NCI-H187 treated with DMSO at 0.1 percent for 48 hours (cell line): Measurements from ENCODE around the gene MPPED1.

Experiments used
- DNase-seq: peaks from one replicate; lab custom pipeline; 2025; lab: John Stamatoyannopoulos, UW

Gene MPPED1

DNA sequence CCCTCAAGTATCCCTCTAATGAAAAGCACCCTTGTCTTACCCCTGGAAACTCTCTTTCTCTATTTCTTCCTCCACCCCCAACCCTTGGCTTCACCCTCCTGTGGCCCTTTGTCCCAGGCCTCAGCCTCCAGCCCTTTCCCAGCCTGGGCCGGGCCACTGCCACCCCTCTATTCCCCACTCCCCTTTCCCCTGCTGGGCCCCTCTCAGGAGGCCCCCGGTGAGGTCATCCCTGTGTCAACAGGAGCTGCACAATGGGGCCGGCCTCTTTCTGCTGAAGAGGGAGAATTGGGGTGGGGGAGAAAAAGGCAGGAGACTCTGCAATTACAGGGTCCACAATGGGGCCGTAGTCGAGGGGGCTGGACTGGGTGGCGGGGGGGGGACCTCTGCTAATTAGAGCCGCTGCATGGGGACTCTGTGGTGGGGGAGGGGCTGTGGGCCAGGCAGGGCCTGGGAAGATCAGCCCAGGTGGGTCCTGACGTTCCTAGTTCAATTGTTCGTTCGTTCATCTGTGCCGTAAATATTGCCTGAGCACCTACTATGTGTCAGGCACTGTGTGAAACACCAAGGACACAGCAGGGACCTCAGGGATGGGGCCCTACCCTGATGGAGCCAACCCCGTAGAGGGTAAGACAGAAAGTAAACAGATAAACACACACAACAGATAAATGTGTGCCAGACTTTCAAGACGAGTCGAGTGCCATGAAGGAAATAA is 18.5 kb upstream of the MPPED1 start:
- DNase-seq = no peak

DNA sequence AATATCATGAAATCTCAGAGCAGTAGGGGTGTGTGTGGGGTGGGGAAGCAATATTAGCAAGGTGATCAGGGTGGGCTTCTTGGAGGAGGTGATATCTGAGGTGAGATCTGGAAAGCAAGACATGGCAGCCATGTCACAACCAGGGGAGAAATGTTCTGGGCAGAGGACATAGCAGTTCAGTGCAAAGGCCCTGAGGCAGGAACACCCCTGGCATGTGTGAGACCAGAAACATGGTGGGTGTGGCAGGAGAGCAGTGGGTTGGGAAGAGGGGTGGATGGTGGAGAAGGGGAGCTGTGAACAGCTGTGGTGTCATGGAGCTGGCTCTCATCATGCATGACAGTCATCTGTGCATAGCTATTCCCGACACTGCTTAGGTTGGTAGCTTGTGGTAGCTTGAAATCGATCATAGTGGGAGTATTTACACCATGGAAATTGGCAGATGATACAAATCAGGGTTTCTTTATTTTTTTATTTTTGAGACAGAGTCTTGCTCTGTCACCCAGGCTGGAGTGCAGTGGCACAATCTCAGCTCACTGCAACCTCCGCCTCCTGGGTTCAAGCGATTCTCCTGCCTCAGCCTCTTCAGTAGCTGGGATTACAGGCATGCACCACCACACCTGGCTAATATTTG is 17.9 kb upstream of the MPPED1 start:
- no peak for DNase-seq

DNA sequence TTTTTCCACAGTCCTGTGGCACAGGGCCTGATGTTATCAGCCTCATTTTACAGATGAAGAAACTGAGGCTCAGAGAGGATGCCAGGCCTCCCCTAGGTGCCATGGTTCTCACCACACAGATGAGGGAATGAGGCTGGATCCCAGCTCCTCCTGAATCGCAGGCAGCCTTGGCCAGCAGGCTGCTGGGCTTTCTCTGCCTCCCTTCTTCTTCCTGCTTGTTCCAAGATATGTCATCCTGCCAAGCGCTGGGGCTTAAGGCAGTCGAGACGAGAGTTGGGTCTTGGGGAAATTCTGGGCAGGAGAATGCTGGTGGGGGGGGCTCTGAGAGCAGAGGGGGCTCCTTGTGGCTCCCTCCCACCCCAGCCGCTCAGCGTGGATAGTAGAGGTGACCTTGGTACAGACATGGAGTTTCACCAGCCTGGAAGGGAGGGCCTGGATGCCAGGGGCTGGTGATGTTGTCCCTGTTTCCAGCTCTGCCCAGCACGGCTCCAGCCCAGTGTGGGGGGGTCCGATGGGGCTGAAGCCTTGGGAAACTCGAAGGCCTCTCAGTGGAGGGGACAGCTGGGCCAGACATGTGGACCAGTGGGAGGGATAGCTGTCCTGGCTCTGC is 16.6 kb upstream of the MPPED1 start:
- DNase-seq = no peak

DNA sequence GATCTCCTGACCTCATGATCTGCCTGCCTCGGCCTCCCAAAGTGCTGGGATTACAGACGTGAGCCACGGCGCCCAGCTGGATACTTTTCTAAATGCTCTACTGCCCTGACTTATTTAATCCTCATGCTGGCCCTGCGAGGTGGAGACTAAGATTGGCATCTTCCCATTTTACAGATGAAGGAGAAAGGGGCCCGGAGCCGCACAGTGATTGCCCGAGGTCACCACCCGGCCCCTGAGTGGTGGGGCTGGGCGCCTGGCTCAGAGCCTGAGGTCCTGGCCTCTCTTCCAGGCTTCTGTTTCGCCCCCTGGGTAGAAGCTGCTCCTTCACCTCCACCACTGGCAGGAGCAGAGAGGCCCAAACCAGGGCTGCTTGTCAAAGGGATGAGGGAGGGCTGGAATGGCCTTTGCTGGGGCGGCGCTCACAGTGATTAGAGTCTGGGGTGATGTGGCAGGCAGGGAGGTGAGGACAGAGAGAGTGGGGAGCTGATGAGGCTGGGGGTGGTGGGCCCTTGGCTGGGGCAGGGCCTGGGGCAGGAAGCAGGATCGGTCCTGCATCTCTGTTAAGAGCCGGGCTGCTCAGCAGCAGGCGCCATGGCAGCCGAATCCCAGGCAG is 15.4 kb upstream of the MPPED1 start:
- DNase-seq = no peak

DNA sequence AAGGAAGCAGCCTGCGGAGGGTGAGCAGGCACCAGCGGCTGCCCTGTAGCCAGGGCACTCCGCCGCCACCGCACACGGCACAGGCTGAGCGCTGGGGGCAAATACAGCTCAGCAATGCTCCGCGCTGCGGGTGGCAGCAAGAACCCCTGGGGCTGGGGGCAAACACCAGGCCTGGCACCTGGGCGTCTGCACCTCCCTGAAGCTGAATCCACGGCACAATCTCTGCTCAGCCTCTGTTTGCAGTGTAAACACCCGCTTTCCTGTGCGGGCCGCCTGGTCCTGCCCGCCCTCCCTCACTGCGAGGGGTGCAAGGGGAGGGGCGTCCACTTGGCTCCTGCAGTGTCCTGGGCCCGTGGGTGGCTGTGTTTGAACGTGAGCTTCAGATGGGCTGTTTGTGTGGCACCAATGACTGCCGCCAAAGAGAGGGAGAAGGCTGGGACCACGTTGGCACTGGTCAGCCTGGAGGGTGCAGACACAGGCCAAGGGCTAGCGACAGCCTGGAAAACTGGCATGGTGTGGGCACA is 14.8 kb upstream of the MPPED1 start:
- no peak for DNase-seq

DNA sequence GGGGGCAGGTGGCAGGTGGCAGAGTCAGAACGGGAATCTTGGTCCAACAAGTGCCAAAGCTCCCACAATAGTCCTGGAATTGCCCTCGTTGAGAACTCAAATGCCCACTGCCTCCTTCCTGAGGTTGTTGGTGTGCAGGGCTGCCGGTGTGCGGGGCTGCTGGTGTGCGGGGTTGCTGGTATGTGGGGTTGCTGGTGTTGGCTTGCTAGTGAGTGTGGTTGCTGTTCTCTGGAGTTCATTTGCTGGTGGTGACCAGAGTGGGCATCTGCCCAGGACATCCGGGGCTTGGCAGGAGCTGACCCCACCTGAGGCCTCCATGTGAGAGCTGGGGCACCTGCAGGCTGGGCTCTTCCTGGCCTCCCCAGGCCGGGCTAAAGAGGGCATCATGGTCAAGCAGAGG is 14.0 kb upstream of the MPPED1 start:
- no peak for DNase-seq

DNA sequence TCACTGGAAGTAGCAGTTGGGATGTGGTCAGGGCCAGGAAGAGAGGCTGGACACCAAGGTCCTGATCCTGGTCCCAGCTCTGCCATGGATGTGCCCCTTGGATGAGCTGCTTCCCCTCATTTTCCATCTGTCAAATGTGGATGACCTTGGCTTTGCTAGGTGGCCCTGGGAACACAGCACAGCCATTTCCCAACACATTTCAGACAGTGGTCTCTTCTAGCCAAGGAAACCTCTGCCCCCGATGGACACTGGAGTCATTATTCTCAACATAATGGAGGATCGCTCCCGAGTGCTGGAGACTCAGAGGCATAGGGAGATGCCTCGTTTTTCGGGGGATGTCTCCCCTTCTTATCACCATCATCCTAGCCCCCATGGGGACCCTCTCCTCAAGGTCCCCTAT is 13.6 kb upstream of the MPPED1 start:
- DNase-seq = no peak

DNA sequence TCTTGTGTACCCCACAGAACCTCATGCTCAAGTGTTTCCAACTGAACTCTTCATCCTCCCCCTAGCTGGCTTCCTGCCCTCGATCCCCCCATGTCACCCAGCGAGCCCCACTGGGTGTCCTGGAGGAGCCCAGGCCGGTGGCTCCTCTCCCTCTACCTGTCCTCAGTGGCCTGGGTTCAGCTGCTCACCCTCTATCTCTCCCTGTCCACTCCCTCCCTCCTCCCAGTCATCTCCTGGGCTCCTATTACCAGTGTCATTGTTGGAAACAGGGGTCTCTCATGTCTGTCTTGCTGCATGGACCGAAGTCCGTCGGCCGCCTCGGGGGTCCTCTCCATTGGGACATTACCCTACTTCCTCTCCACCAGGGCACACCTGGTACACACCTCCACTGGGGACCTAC is 12.9 kb upstream of the MPPED1 start:
- DNase-seq = no peak

DNA sequence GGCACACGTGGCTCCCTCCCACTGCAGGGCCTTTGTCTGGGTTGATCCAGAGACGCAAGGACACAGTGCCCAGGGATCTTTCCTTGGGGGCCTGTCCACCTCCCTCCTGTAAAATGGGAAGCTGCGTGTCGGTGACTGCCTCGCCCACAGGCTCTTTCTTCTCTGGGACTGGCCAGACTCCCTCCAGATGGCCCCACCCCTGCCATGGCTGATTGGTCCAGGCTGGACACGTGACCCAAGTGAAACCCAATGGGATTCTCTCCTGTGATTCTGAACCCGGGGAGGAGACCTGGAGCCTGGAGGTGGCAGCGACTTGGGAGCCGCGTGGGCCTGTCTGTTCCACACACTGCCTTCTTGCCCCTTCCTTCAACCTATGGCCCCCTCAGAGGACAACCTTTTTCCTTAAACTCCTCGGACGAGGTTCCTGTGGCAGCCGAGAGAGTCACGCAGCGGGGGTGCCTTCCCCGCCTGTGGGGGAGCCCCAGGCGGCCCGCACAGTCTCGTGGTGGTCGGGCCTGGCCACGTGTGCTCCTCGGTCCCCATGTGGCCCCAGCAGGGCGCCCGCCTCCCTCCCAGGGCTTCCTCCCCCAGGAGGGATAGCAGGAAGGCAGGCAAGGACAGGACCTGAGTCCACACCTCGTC is 12.4 kb upstream of the MPPED1 start:
- no peak for DNase-seq

DNA sequence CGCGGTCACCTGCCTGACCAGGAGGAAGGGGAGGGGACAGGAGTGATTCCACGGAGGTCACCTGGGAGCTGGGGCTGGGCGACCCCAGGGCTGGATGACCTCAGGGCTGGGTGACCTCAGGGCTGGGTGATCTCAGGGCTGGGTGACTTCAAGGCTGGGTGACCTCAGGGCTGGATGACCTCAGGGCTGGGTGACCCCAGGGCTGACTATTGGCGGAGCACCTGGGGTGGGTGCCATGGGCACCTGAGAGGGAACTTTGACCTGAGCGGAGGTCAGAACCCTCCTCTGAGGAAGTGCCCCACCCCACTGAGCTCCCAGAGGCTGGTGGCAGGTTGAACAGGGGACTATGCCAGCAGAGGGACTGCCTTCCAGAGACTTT is 11.8 kb upstream of the MPPED1 start:
- no peak for DNase-seq

DNA sequence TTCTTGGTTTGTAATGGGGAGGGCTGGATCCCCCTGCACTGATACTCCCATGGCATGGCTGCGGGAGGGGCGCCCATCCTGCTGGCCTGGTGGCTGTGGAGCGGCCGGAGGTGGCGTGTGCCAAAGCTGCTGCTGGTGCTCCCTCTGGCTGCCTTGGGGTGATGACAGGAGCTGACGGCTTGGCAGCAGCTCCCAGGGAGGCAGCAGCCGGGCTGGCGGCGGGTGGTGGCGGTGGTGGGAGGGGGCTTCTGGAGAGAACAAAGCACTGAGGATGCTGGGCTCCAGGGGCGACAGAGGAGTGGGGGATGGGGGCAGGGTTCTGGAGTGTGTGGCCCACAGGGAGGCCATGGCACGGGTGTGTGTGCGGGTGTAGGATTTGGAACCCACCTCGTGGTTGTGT is 11.4 kb upstream of the MPPED1 start:
- DNase-seq = no peak

DNA sequence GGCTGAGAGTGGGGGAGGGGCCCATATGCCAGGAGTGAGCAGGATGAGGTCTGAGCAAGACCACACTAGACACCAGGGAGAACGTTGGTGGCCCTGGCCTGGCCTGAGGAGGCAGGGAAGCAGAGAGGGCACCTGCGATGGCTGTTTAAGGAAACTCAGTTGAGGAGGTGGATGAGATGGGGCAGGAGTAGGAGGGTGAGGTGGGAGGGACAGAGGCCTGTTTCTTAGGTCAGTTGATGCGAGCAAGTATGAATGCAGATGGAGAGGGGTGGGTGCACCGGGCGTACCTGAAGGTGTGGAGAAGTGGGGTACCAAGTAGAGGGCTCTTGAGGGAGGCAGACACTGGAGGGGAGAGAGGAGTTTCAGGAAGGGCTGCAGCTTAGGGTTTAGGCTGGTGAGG is 10.6 kb upstream of the MPPED1 start:
- no peak for DNase-seq

DNA sequence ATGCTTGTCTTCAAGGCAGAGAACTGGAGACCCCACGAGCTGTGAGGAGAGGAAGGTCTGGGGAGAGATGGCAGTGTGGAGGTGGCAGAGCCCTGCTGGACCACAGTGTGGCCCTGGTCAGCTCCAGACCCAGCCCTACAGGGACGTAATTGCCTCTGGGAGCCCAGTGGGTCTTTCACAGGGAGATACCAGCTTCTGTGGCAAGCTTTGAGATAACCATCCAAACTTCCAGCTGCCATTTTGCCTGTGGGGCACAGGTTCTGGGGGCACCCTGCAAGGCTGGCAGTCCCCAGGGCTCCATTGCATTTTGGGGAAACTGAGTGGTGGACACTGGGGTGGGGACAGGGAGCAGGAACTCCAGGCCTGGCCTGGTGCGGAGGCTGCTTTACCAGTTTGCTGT is 10.2 kb upstream of the MPPED1 start:
- no peak for DNase-seq

DNA sequence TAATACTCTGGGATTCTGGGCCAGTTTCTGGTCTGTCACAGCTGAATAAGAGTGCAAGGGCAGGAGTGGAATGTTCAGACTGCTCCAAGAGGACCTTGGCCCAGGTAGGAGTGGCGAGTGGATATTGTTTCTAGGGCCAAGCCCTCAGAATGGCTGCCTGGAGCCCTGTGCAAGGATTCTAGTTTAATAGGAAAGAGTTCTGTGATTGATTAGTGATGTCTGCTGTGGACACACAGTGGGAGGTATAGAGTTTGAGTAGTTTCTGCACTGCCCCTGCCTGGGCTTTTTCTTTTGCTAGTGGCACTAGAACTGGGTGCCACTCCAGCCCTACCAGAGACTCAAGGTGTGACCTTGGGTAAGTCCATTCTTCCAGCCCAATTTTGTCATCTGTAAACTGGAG is 9.7 kb upstream of the MPPED1 start:
- no peak for DNase-seq

DNA sequence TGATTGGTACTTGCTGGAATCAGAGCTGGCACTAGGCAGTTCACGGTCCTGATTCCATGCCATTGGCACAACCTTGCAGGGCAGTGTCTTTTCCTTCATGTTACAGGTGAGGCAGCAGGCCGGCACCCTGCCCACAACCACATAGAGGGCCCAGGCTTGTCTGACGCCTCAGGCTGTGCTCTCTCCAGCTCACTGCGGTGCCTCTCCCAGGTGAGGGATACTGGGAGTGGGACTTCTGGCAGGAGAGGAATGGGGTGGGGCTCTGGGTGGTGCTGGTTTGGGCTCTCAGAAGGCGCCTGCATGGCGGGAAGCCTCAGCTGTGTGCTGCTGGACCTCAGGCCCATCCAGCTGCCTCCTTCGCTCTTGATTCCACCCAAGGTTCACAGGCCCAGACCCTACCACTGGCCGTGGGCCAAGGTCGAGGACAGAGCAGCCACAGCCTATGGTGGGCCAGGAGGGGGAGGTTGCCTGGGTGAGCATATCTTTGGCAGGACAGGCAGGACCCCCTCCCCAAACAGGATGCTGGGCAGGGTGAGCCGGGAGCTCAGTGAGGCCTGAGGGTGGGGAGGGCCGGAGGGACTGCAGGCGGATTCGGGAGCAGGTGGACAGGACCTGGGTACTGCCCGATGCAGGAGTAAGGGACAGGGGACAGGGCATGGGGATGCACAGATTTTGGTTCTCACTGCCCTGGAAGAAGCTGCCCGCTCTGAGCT is 7.0 kb upstream of the MPPED1 start:
- DNase-seq = peak; percentile 30

DNA sequence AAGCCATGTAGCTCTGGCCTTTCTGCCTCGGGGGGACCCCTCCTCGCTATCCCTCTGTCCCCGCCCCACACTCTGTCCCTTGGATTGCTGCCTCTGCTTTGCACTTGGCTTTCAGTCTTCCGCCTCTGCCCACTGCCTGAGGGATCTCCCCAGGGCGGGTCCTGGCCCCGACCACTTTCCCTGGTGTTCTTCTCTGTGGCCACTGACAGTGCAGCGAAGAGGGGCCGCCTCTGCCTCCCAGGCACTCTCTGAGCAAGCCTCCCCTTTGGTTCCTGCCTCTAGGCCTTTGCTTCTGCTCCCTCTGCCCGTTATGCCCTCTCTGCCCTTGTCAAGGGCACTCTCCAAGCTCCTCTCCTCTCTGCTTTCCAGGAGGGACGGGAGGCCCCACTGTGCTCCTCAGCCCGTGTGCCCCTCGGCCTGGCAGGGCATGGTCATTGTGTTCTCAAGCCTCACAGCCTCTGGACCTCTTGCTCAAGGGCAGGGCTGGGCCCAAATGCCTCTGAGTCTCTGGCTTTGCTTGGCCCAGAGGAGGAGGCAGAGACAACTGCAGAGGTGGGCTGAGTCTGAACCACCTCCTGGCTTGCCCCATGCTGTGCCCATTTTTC is 5.5 kb upstream of the MPPED1 start:
- DNase-seq = no peak

DNA sequence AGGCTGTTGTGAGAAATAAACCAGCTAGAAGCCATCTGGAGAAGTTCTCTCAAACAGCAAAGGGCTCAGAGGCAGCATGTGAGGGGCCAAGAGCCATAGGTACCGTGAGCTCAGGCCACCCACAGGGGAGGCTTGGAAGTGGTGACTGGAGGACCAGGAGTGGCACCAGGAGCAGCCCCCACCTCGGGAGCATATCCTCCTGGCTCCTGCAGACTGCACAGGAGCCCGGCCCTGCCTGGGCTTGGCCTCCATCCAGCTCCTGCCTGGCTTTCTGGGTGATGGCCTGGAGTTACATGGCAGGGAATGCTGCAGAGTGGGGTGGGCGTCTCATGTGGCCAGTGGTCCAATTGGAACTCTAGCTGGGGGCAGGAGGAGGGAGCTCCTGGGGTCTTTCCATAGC is 4.2 kb upstream of the MPPED1 start:
- DNase-seq = no peak

DNA sequence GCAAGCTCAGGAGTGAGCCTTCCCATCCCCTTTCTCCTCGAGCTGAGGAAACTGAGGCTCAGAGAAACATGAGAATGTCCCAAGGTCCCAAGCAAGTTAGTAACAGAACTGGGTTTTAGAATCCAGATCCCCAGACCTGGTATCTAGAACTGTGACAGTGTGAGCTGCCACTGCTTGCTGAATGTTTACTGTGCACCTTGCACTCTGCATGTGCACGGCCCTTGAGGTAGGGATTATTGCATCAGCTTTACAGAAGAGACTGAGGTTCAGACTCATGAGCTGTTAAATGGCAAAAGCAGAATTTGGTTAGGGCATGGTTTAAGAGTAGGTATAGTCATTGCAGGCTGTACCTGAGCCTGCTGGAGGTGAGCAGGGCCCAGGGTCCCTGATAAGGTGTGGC is 3.8 kb upstream of the MPPED1 start:
- DNase-seq = no peak

DNA sequence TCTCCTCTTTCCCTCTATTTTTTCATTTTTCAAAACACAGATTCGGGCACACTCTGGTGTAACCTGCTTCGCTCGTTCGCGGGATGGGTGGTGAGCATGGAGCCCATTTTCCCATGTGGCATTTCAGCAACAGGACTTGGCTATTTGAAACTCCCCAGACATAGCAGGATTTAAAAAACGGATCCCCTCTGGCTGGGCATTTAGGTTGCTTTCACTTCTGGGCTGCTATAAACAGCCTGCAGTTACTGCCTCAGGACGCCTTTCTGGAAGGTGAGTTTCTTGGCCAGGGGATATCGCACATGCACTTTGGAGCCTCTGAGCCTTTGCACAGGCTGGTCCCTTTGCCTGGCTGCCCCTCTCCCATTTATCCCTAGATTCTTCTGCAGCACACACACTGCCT is 2.8 kb upstream of the MPPED1 start:
- no peak for DNase-seq

DNA sequence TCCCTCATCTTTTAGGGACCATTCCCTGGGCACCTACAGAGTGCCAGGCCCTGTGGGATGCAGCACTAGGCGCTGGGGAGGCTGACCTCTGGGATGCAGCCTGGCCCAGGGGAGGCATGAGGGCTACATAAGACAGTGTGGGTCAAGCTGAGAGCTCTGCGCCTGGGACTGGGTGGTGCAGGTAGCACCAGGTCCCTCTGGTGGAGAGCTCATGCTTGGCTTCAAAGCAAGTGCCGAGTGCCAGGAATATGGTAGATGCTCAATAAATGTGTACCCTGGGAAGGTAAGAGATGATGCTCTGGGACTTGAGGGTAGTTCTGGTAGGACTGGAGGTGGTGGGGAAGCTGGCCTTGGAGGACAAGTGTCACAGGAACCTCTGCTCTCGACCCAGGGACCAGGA is 2.0 kb upstream of the MPPED1 start:
- no peak for DNase-seq

DNA sequence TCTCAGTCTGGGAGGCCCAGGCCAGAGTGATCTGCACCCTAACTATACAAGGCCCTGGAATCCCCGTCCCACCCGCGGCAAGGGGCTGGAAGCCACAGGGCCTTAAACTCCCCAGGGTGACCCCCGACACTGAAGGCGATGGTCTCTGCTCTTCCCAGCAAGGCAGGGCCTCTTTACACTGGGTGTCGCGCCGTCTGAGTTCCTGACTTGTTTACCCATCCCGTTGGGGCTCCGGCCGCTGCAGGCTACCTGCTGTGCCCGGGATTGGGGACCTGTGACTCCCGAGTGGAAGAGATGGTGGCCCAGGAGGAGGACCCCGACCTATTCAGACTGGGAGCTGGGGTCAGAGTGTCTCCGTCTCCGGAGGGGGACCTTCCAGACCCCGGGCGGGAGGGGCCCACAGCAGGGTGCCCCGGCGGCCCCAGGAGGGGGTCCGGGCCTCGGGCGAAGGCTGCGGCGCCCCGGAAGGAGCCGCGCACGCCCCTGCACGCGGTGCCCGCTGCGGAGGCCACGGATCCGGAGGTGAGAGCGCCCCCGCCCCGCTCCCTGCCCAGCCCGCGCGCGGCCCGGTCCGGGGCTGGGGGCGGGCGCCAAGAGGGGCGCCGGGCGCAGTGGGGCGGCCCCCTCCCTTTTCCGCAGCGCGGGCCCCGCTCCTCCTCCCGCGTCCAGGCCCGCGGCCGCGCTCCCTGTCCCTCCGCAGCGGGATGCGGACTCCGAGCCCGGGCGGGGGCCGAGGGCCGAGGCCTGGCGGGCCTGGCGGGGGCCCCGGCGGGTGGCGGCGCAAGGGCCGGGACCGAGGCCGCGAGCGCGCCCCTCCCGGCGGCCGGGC is 560 bp upstream of the MPPED1 start:
- no peak for DNase-seq
